Fibroblast of lung (primary cell): ENCODE results near the gene USP37. TPM values are rescaled to one million over a fixed set of nuclear protein-coding genes. Genes with fewer than 3 reads are reported as not detected.

Experiments
- DNase-seq, 2 donors: peaks; one replicate each; pipeline versions ENCODE4 v3.0.0 to v3.0.0-alpha.2; 2010; ENCODE audit warnings: low read depth in 2 of 2
- H2AFZ ChIP-seq: 2 replicates; pipeline ENCODE4 v1.5.1; 2012; ENCODE audit warnings: low read length, control low read depth, inconsistent platforms
- H3K27ac ChIP-seq: 2 replicates; pipeline ENCODE4 v1.5.1; 2011; ENCODE audit warnings: low read length, control low read depth; ENCODE audit not compliant: insufficient read depth
- H3K27me3 ChIP-seq: 2 replicates; pipeline ENCODE4 v1.5.1; 2011; ENCODE audit warnings: mild to moderate bottlenecking, low read length; ENCODE audit not compliant: control insufficient read depth, insufficient read depth
- H3K36me3 ChIP-seq: 2 replicates; pipeline ENCODE4 v1.5.1; 2011; ENCODE audit warnings: low read length; ENCODE audit not compliant: control insufficient read depth, insufficient read depth
- H3K4me1 ChIP-seq: 2 replicates; pipeline ENCODE4 v1.5.1; 2011; ENCODE audit warnings: low read length; ENCODE audit not compliant: control insufficient read depth, insufficient read depth; ENCODE audit errors: extremely low read depth
- H3K4me2 ChIP-seq: 2 replicates; pipeline ENCODE4 v1.5.1; 2011; ENCODE audit warnings: low read length, control low read depth; ENCODE audit not compliant: insufficient read depth; ENCODE audit errors: extremely low read depth
- H3K4me3 ChIP-seq, 4 experiments: fragments of 200-600 bp in 1 of 4; sonication (generic) in 1 of 4; replicated peaks in 1 of 4; 2 replicates each; pipeline ENCODE4 v1.5.1; 2011 to 2016; ENCODE audit warnings: low read length in 4 of 4, low read depth in 3 of 4, mild to moderate bottlenecking in 3 of 4, control low read depth in 2 of 4, inconsistent platforms in 1 of 4, mixed read lengths in 1 of 4; ENCODE audit not compliant: insufficient read depth in 1 of 4; ENCODE audit errors: control extremely low read depth in 1 of 4
- H3K79me2 ChIP-seq: 2 replicates; pipeline ENCODE4 v1.5.1; 2012; ENCODE audit warnings: mild to moderate bottlenecking, low read length, inconsistent platforms; ENCODE audit not compliant: control insufficient read depth, insufficient read depth
- H3K9ac ChIP-seq: 2 replicates; pipeline ENCODE4 v1.5.1; 2011; ENCODE audit warnings: mild to moderate bottlenecking, low read length, control low read depth; ENCODE audit not compliant: insufficient read depth
- H3K9me3 ChIP-seq: 2 replicates; pipeline ENCODE4 v1.5.1; 2012; ENCODE audit warnings: low read depth, low read length; ENCODE audit not compliant: control insufficient read depth, insufficient read depth
- H4K20me1 ChIP-seq: 2 replicates; pipeline ENCODE4 v1.5.1; 2011; ENCODE audit warnings: low read length; ENCODE audit not compliant: control insufficient read depth, insufficient read depth; ENCODE audit errors: extremely low read depth
- EZH2 ChIP-seq: IDR thresholded peaks from 2 replicates; pipeline ENCODE4 v1.5.1; 2012; ENCODE audit warnings: low read length, control low read depth, mild to moderate bottlenecking; ENCODE audit errors: missing control alignments
- polyA plus RNA-seq, 2 donors: library from polyadenylated mRNA; depleted of rRNA in 1 of 2; stranded (reverse) in 1 of 2; unstranded in 1 of 2; fragments of >200 nt; gene quantifications; 2 replicates each; pipeline ENCODE4 v1.2.1, GENCODE V29; 2011 to 2012; ENCODE audit warnings: missing spikeins in 1 of 2
- total RNA-seq: library from RNA; depleted of rRNA; stranded (reverse); fragments of >200 nt; gene quantifications from 2 replicates; pipeline ENCODE4 v1.2.1, GENCODE V29; 2014
- TF ChIP-seq, protein P1 (sequence below), 2 donors: IDR thresholded peaks in 1 of 2; conservative IDR thresholded peaks in 1 of 2; 1 replicate in 1 of 2; 2 replicates in 1 of 2; pipeline ENCODE4 v1.5.1; 2011 to 2012; ENCODE audit warnings: low read length in 2 of 2, control low read depth in 1 of 2, inconsistent platforms in 1 of 2, low read depth in 1 of 2, mild to moderate bottlenecking in 1 of 2

Gene USP37
- total and polyA plus RNA-seq, 2 donors (not counting 1 experiment from before 2014, with no cell fraction given), result 4.6 to 8.3 TPM

DNA sequence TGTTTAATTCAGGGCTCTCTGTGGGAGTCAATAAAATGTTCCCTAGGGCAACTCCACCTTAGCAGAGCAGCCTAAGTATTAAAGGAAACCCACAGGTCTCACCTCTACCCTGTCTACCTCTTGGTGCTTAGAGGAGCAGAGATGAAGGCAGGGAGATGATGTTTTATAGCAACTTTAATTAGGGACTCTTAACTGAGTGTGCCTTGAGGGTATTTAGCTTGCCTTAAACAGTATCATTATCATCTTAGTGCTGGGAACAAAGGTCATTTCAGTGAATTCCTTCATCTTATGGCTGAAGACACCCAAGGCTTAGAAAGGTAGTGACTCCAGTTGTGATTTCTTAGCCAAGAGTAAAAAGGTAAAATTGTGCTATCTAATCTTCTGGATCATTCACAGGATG, 122.5 kb downstream of the USP37 start:
- Histone ChIP-seq H3K4me3 (no peak overlapping the region), H3K27ac (no peak overlapping the region), H2AFZ (no peak overlapping the region), H3K27me3 (no peaks in the 10 kb centered on the region), H3K9ac (no peak overlapping the region), H3K9me3 (no peaks in the 10 kb centered on the region), H3K79me2 (no peaks in the 10 kb centered on the region), H3K4me2 (no peak overlapping the region), H3K36me3 (no peaks in the 10 kb centered on the region), H3K4me1 (peaks cover 3% of the 10 kb centered on the region), H4K20me1 (no peaks in the 10 kb centered on the region)
- TF ChIP-seq, protein P1, sequence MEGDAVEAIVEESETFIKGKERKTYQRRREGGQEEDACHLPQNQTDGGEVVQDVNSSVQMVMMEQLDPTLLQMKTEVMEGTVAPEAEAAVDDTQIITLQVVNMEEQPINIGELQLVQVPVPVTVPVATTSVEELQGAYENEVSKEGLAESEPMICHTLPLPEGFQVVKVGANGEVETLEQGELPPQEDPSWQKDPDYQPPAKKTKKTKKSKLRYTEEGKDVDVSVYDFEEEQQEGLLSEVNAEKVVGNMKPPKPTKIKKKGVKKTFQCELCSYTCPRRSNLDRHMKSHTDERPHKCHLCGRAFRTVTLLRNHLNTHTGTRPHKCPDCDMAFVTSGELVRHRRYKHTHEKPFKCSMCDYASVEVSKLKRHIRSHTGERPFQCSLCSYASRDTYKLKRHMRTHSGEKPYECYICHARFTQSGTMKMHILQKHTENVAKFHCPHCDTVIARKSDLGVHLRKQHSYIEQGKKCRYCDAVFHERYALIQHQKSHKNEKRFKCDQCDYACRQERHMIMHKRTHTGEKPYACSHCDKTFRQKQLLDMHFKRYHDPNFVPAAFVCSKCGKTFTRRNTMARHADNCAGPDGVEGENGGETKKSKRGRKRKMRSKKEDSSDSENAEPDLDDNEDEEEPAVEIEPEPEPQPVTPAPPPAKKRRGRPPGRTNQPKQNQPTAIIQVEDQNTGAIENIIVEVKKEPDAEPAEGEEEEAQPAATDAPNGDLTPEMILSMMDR (conservative IDR thresholded peaks at IDR 0.05 in 1 of 2, IDR thresholded peaks at IDR 0.05 in 1 of 2; ENCODE audit: low read depth in 1 of 2, low read length in 2 of 2), result no peak
- TF ChIP-seq EZH2, result no peak
- DNase-seq, result no peak

DNA sequence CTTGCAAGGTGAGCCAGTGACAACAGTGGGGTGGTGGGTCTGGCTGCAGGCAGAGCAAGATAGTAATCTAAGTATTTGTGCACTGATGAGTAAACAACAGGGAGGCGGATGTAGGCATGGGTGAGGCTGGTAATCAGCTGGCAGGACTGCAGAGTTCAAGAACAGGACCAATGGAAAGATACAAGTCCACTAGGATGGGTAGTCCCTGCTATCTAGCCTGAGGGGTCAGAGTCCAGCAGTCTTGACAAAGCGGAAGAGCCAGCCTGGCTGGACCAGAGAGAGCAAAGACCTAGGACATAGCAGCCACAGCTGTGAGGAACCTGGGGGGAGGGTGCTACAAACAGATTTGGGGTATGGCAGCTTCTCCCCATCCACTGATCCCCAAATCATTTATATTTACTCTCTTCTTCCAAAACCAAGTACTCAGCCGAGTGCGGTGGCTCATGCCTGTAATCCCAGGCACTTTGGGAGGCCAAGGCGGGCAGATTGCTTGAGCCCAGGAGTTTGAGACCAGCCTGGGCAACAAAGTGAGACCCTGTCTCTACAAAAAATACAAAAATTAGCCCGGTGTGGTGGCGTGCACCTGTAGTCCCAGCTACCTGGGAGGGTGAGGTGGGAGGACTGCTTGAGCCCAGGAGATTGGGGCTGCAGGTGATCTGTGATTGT, 123.3 kb downstream of the USP37 start:
- no peak overlapping the region for H3K4me2 ChIP-seq
- H3K9ac ChIP-seq, result no peak overlapping the region
- DNase-seq, result no peak
- no peaks in the 10 kb centered on the region for H3K79me2 ChIP-seq
- no peak overlapping the region for H3K27ac ChIP-seq
- TF ChIP-seq, protein P1 (conservative IDR thresholded peaks at IDR 0.05 in 1 of 2, IDR thresholded peaks at IDR 0.05 in 1 of 2; ENCODE audit: low read depth in 1 of 2, low read length in 2 of 2), result no peak
- TF ChIP-seq EZH2, result no peak
- H3K4me1 ChIP-seq, result peaks cover 3% of the 10 kb centered on the region
- H3K4me3 ChIP-seq, result no peak overlapping the region
- no peaks in the 10 kb centered on the region for H3K36me3 ChIP-seq
- no peaks in the 10 kb centered on the region for H4K20me1 ChIP-seq
- H3K27me3 ChIP-seq, result no peaks in the 10 kb centered on the region
- no peak overlapping the region for H2AFZ ChIP-seq
- H3K9me3 ChIP-seq, result no peaks in the 10 kb centered on the region

DNA sequence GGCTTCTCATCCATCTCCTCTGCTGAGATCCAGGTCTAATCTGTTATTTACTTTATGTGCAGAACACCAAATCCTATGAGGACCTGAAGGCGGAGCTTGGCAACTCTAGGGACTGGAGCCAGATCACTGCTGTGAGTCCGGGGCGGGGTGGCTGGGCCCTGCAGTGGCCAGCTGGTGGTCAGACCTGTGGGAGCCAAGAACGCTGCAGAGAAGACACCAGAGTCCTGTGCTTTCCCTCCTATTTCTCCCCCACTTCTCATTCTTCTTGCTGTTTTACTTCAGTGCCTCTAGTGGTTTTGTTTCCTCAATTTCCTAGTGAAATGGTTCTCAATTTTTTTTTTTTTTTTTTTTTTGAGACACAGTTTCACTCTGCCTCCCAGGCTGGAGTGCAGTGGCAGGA, 129.6 kb downstream of the USP37 start:
- Histone ChIP-seq H3K36me3 (no peaks in the 10 kb centered on the region), H3K79me2 (no peaks in the 10 kb centered on the region), H4K20me1 (no peaks in the 10 kb centered on the region), H3K9me3 (no peaks in the 10 kb centered on the region), H3K4me2 (no peak overlapping the region), H3K27ac (no peak overlapping the region), H3K4me1 (no peaks in the 10 kb centered on the region), H2AFZ (no peak overlapping the region), H3K9ac (no peak overlapping the region), H3K27me3 (no peaks in the 10 kb centered on the region), H3K4me3 (no peak overlapping the region)
- no peak for DNase-seq
- TF ChIP-seq, protein P1 (conservative IDR thresholded peaks at IDR 0.05 in 1 of 2, IDR thresholded peaks at IDR 0.05 in 1 of 2; ENCODE audit: low read depth in 1 of 2, low read length in 2 of 2), result no peak
- no peak for TF ChIP-seq EZH2
